ENCODE data around the gene IP6K3.
A peak's percentile ranks its signal among the peaks of the same experiment; 100 is the strongest.

Gene IP6K3

GRCh38 chr6:33777398-33778388 is 31.0 kb upstream of the IP6K3 start:
- DNase-seq: no peak

- no peak for DNase-seq
Observed at GRCh38 chr6:33776764-33777163, 30.1 kb upstream of the IP6K3 start.

GRCh38 chr6:33776186-33776585 is 29.5 kb upstream of the IP6K3 start:
- no peak for DNase-seq

GRCh38 chr6:33774774-33775173 is 28.1 kb upstream of the IP6K3 start:
- no peak for DNase-seq

GRCh38 chr6:33772902-33773472 is 26.3 kb upstream of the IP6K3 start:
- DNase-seq: no peak

- no peak for DNase-seq
Observed at GRCh38 chr6:33772082-33772830, 25.6 kb upstream of the IP6K3 start.

GRCh38 chr6:33771146-33772081 is 24.7 kb upstream of the IP6K3 start:
- peak; percentile 69 for DNase-seq

- DNase-seq: no peak
Observed at GRCh38 chr6:33770833-33771145, 24.1 kb upstream of the IP6K3 start.

GRCh38 chr6:33770124-33770832 is 23.6 kb upstream of the IP6K3 start:
- DNase-seq: no peak

GRCh38 chr6:33769248-33769821 is 22.6 kb upstream of the IP6K3 start:
- no peak for DNase-seq

- peak; percentile 78 for DNase-seq
Observed at GRCh38 chr6:33768644-33769120, 22.0 kb upstream of the IP6K3 start.

GRCh38 chr6:33766921-33767907 is 20.5 kb upstream of the IP6K3 start:
- no peak for DNase-seq

- DNase-seq: no peak
Observed at GRCh38 chr6:33765368-33765767, 18.7 kb upstream of the IP6K3 start.

- no peak for DNase-seq
Observed at GRCh38 chr6:33764036-33764435, 17.3 kb upstream of the IP6K3 start.

- DNase-seq: no peak
Observed at GRCh38 chr6:33763483-33763882, 16.8 kb upstream of the IP6K3 start.

GRCh38 chr6:33762713-33763112 is 16.0 kb upstream of the IP6K3 start:
- DNase-seq: no peak

GRCh38 chr6:33761922-33762629 is 15.4 kb upstream of the IP6K3 start:
- DNase-seq: peak; percentile 63

- no peak for DNase-seq
Observed at GRCh38 chr6:33761581-33761921, 14.8 kb upstream of the IP6K3 start.

GRCh38 chr6:33759887-33760629 is 13.4 kb upstream of the IP6K3 start:
- no peak for DNase-seq

Measured in CD4-positive, alpha-beta T cell treated with Interleukin-6 for 4 hours (primary cell).